Activated CD8-positive, alpha-beta memory T cell treated with anti-CD3 and anti-CD28 coated beads, Interleukin-2, amount 50 U/mL, for 1 hour (primary cell): ENCODE data around the gene RNF149.

ENCODE experiments used
- DNase-seq: peaks from one replicate; pipeline ENCODE4 v3.0.0-alpha.2; 2020; ENCODE audit errors: extremely low read depth

The RNF149 gene

GRCh38 chr2:101295895-101296294 is 12.6 kb downstream of the RNF149 start:
- no peak for DNase-seq

GRCh38 chr2:101294861-101295260 is 13.6 kb downstream of the RNF149 start:
- DNase-seq, result no peak

DNA sequence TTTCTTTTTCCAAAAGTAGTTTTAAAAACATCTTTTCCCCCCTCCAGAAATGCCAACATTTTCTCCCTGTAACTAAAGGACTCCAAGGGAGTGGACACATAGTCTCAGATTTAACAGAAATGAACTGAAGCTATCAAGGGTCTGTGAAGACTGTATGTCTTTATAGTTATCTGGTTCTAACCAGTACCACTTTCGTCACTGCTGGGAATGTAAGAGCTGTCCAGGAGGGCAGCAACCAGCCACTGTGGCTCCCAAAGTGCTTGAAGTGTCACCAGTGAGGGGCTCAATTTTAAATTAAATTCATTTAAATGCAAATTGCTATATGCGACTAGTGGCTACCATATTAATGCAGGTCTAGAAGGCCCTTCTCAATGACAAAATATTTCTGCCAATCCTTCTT is 15.0 kb downstream of the RNF149 start:
- no peak for DNase-seq

- DNase-seq, result no peak
Measured at GRCh38 chr2:101291973-101292372, 16.5 kb downstream of the RNF149 start.

DNA sequence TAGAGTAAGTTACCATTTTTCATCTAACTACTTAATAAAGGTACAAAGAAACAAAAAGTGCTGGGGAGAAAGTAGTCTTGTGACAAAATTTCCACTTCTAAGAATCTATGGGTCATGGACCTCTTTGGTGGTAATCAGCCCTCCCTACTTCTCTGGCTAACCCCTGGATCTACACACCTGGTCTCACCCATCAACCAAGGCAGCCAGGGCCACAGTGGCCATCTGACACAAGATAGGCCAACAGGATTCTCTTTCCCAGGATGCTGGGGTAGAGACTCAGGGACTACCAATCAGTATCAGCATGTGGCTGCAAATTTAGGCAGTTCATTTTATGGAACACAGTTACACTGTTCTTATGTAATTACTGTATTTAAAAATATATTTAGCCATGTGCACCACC is 17.8 kb downstream of the RNF149 start:
- no peak for DNase-seq

GRCh38 chr2:101287303-101287702 is 21.2 kb downstream of the RNF149 start:
- DNase-seq, result no peak

DNA sequence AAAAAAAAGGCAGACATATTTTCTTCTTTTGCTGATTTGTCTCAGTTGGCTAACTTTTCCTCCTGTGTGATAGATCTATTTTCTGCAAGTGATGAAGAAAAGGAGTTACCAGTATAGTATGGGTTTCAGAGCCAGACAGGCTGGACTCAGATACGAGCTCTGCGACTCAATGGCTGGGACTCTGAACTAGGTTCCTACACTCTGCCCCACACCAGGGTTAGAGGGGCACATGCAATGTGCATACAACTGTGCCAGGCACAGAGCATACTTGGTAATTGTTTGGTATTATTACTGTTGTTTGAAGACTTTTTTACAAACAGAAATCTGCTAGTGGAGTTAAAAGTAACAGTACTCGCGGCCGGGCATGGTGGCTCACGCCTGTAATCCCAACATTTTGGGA is 21.8 kb downstream of the RNF149 start:
- DNase-seq, result no peak

DNA sequence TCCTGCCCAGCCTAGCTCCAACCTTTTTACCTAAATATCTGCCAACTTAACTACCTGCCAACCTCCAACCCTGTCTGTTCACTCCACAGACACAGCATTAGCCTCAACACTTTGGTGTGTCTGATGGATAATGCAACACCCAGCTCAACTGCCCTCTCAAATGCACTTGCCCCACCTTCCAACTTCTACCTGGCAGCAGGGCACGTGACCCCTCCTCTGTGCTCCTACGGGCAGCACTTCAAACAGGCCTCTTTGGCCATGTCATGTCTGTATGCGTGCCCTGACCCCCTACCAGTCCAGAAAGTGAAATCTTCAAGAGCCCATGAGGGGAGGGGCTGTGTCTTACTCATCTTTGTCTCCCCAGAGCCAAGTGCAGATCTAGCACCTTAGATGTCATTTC is 25.5 kb downstream of the RNF149 start:
- DNase-seq, result no peak

- DNase-seq, result no peak
Measured at GRCh38 chr2:101281482-101281881, 27.0 kb downstream of the RNF149 start.

- DNase-seq, result no peak
Measured at GRCh38 chr2:101278925-101279324, 29.6 kb downstream of the RNF149 start.

GRCh38 chr2:101277111-101277510 is 31.4 kb downstream of the RNF149 start:
- DNase-seq, result no peak

GRCh38 chr2:101274142-101274541 is 34.4 kb downstream of the RNF149 start:
- no peak for DNase-seq

GRCh38 chr2:101273056-101273455 is 35.4 kb downstream of the RNF149 start:
- DNase-seq, result no peak

GRCh38 chr2:101272045-101272784 is 36.3 kb downstream of the RNF149 start:
- DNase-seq, result no peak

GRCh38 chr2:101270700-101271259 is 37.7 kb downstream of the RNF149 start:
- no peak for DNase-seq

DNA sequence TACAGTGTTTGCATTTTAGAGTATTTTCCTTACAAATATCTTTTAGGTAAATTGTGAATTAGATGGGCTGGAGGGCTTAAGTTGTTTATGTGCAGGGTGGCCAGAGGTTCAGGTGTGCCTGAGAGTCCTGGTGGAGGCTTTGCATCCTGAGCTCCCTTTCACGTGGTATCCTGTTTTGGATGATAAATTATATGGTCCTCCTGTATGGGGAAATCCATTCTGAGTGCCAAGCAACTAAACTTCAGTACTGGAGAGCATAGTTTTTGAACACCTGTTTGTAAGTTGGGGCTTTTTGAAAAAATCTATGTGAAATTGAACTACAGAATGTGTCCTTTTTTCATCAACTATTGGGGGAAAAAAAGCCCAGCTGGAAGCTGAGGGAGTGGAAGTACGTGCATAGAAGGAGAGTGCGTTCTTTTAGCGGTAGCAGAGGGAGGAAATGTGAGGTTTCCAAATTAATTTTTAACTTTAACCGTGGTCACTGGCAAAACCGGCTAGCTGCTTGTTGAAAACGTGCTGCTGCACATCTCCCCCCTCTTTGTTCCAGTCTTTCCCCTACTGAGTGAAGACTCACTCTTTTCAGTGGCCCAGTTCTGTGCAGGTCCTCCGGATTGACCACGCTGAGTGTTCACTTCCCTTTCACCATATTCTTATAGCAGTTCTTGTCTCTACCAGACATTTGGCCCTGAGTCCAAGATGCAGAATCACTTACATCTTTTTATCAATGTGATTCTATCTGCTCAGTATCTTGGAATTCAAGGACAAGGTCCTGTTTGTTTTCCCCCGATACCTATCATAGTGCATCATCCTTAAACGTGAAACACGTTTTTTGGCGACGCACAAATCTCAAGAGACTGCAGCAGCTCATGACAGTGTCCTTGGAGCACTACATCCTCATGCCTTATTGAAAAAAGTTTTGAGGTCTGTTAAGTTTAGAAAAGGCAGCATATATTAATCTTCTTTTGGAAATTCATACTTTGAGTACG is 40.5 kb downstream of the RNF149 start:
- no peak for DNase-seq

DNA sequence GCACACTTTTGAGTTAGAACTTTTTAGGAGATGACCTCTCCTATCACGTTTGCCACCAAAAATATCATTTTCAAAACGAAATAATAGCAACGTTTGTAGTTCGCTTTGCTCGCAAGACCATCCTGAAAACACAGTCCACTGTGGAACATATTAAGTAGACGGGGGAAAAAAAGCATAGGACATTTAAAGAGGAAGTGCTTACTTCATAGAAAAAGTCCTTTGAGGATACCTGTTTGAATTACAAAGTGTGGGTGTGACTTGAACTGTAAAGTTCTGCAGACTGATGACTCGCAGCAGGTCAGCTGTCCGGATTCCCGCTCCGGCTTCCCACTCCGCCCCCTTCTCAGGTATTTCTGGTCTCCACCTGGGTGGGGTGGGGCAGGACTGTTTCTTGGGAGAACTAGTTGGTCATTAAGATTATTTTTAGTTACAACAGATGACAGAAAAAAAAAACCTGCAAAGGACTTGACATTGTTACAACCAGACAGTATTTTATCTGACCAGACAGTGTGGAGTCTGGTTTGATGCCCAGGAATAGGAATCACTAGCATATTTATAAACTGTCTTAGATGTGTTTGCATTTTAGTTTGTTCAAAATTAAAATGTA is 42.5 kb downstream of the RNF149 start:
- DNase-seq, result no peak

GRCh38 chr2:101264360-101264939 is 44.1 kb downstream of the RNF149 start:
- no peak for DNase-seq

- no peak for DNase-seq
Measured at GRCh38 chr2:101263377-101263800, 45.1 kb downstream of the RNF149 start.

- no peak for DNase-seq
Measured at GRCh38 chr2:101262142-101262541, 46.4 kb downstream of the RNF149 start.

DNA sequence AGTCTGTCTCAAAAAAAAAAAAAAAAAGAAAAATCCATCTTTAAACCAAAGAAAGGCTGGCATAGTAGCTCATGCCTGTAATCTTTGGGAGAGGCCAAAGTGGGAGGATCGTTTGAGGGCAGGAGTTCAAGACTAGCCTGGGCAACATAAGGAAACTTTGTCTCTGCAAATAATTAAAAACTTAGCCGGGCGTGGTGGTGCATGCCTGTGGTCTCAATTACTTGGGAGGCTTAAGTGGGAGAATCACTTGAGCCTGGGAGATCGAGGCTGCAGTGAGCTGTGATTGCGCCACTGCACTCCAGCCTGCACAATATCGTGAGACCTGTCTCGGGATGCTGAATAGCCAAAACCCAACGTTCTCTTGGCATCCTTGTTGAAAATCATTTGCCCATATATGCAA is 49.7 kb downstream of the RNF149 start:
- no peak for DNase-seq

GRCh38 chr2:101256316-101256715 is 52.2 kb downstream of the RNF149 start:
- no peak for DNase-seq
